SH-SY5Y (cell line): ENCODE measurements around the gene SPINK8.

Experiments
- GATA2 ChIP-seq: IDR thresholded peaks from 2 replicates; pipeline ENCODE4 v1.6.1; 2011; ENCODE audit warnings: mild to moderate bottlenecking, low read depth, low read length
- GATA3 ChIP-seq: IDR thresholded peaks from 2 replicates; pipeline ENCODE4 v1.6.1; 2011; ENCODE audit warnings: low read depth, mild to moderate bottlenecking, low read length, moderate library complexity

The SPINK8 gene

GRCh38 chr3:48299746-48300712, 33.4 kb downstream of the SPINK8 start:
- no peak for TF ChIP-seq GATA2
- no peak for TF ChIP-seq GATA3

GRCh38 chr3:48297111-48297810, 36.2 kb downstream of the SPINK8 start:
- TF ChIP-seq GATA3 = no peak

GRCh38 chr3:48296699-48297098, 36.8 kb downstream of the SPINK8 start:
- TF ChIP-seq GATA2 (no peak), GATA3 (no peak)

GRCh38 chr3:48294611-48295263, 38.7 kb downstream of the SPINK8 start:
- no peak for TF ChIP-seq GATA2
- no peak for TF ChIP-seq GATA3

- TF ChIP-seq GATA2 (no peak), GATA3 (no peak)
Measured at GRCh38 chr3:48289659-48290058, 43.8 kb downstream of the SPINK8 start.

GRCh38 chr3:48287034-48287433, 46.4 kb downstream of the SPINK8 start:
- TF ChIP-seq GATA2 (no peak), GATA3 (no peak)

GRCh38 chr3:48286308-48286707, 47.2 kb downstream of the SPINK8 start:
- TF ChIP-seq GATA2 (no peak), GATA3 (no peak)

- TF ChIP-seq GATA3 = no peak
- TF ChIP-seq GATA2 = no peak
Measured at GRCh38 chr3:48285675-48286074, 47.8 kb downstream of the SPINK8 start.

- TF ChIP-seq GATA3 (no peak), GATA2 (no peak)
Measured at GRCh38 chr3:48285132-48285531, 48.3 kb downstream of the SPINK8 start.

GRCh38 chr3:48280881-48281280, 52.6 kb downstream of the SPINK8 start:
- TF ChIP-seq GATA2 (no peak), GATA3 (no peak)

- TF ChIP-seq GATA3 = no peak
- no peak for TF ChIP-seq GATA2
Measured at GRCh38 chr3:48278884-48279559, 54.4 kb downstream of the SPINK8 start.

GRCh38 chr3:48276911-48277641, 56.4 kb downstream of the SPINK8 start:
- TF ChIP-seq GATA3 = no peak
- no peak for TF ChIP-seq GATA2
